GM18498 (cell line): ENCODE data around the gene TMEM132E.
"Not testable (repeated sequence)": the region's sequence is repeated elsewhere in the genome, so short reads cannot be mapped to it uniquely, and the experiment has no call there.

Experiments used
- ATAC-seq: cut with Tn5 transposase; IDR thresholded peaks from one replicate; pipeline ENCODE4 v1.9.1; 2021; ENCODE audit warnings: mild to moderate bottlenecking, moderate library complexity; ENCODE audit not compliant: unreplicated experiment

The TMEM132E gene

GRCh38 chr17:34579017-34579946 lies at the start of gene TMEM132E:
TSS of gene TMEM132E (plus strand) at chr17:34579582. CDS start at chr17:34581077, 1,495 bp downstream.
- no peak for ATAC-seq

- no peak for ATAC-seq
Measured at GRCh38 chr17:34530918-34531317, 48.5 kb upstream of the TMEM132E start.

- no peak for ATAC-seq
Measured at GRCh38 chr17:34532281-34533065, 46.9 kb upstream of the TMEM132E start.

GRCh38 chr17:34533806-34534527 lies 45.4 kb upstream of the TMEM132E start:
- ATAC-seq, result no peak

GRCh38 chr17:34537445-34537844 lies 41.9 kb upstream of the TMEM132E start:
- no peak for ATAC-seq

- not testable (repeated sequence) for ATAC-seq
Measured at GRCh38 chr17:34538582-34538981, 40.8 kb upstream of the TMEM132E start.

- ATAC-seq, result no peak
Measured at GRCh38 chr17:34539881-34540280, 39.5 kb upstream of the TMEM132E start.

GRCh38 chr17:34542700-34543336 lies 36.6 kb upstream of the TMEM132E start:
- no peak for ATAC-seq

GRCh38 chr17:34547453-34548063 lies 31.8 kb upstream of the TMEM132E start:
- no peak for ATAC-seq

- no peak for ATAC-seq
Measured at GRCh38 chr17:34549966-34550365, 29.4 kb upstream of the TMEM132E start.

GRCh38 chr17:34553907-34554306 lies 25.5 kb upstream of the TMEM132E start:
- ATAC-seq, result no peak

- no peak for ATAC-seq
Measured at GRCh38 chr17:34556384-34556783, 23.0 kb upstream of the TMEM132E start.

GRCh38 chr17:34556931-34557330 lies 22.5 kb upstream of the TMEM132E start:
- no peak for ATAC-seq

- no peak for ATAC-seq
Measured at GRCh38 chr17:34561328-34561727, 18.1 kb upstream of the TMEM132E start.

GRCh38 chr17:34562387-34562786 lies 17.0 kb upstream of the TMEM132E start:
- no peak for ATAC-seq

- no peak for ATAC-seq
Measured at GRCh38 chr17:34565713-34566112, 13.7 kb upstream of the TMEM132E start.

- no peak for ATAC-seq
Measured at GRCh38 chr17:34566201-34566600, 13.2 kb upstream of the TMEM132E start.

GRCh38 chr17:34566873-34567272 lies 12.5 kb upstream of the TMEM132E start:
- no peak for ATAC-seq

GRCh38 chr17:34567691-34568465 lies 11.5 kb upstream of the TMEM132E start:
- no peak for ATAC-seq
